ENCODE data around the gene LILRB2. TPM values are rescaled to one million over a fixed set of nuclear protein-coding genes. Genes with fewer than 3 reads are reported as not detected.

LILRB2 gene
- total and polyA plus RNA-seq, 2 donors (not counting 1 experiment from before 2014, with no cell fraction given) = 8.3 to 12.4 TPM

DNA sequence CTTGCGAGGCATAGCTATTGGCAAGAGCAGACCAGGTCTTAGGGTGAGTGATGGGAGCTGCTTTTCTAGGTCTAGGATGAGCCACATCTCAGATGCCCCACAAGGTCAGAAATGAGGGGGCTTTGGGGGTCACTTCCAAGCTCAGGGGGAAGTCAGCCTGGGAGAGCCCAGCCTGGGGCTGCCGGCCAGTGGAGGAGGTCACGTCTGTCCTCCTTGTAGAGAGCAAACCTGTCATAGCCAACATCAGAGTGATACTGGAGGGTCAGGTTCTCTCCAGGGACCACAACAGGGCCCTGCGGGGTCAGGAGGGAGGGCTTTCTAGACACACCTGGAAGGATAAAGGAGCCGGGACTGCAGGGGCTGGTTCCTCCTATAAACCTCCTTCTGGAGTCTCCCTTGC, 29.6 kb upstream of the LILRB2 start:
- ATAC-seq (ENCODE audit: low read depth) = no peak

DNA sequence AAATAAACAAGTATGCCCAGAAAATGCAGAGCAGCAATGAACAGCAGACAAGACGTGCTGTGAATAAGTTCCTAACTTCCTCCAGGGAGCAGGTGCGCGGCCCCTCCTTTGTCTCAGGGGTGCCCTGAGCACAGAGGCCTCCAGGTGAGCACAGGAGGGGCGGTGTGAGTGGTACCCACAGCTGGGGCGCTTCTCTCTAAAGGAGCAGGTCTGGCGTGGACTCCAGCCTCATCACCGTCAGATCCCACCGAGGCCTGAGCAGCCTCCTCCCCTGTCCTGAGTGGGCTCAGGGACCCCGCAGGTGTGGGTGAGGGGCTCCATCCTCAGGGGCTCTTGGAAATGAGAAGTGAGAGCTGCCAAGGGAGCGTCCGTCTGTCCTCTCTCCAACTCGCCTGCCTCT, 28.9 kb upstream of the LILRB2 start:
- Histone ChIP-seq H3K36me3 (replicated peaks in 1 of 2; ENCODE audit: control extremely low read depth in 1 of 2, control insufficient read depth in 1 of 2, extremely low read depth in 1 of 2, insufficient read depth in 2 of 2, low read length in 1 of 2) (no peaks in the 10 kb centered on the region), H3K9me3 (ENCODE audit: control extremely low read depth in 1 of 3, control insufficient read depth in 2 of 3, insufficient read depth in 1 of 3, low read length in 2 of 3) (no peaks in the 10 kb centered on the region), H3K4me1 (ENCODE audit: control insufficient read depth in 2 of 2, insufficient read depth in 2 of 2, low read length in 2 of 2) (peaks cover 11 to 13% of the 10 kb centered on the region in 2 donors), H3K27ac (ENCODE audit: low read length in 2 of 2) (no peak overlapping the region), H4K20me1 (ENCODE audit: control insufficient read depth, insufficient read depth, low read length, poor library complexity, severe bottlenecking) (no peaks in the 10 kb centered on the region), H3K27me3 (replicated peaks in 1 of 4; ENCODE audit: control extremely low read depth in 1 of 4, control insufficient read depth in 3 of 4, insufficient read depth in 4 of 4, low read length in 3 of 4) (peaks cover 0 to 57% (median 30%) of the 10 kb centered on the region in 4 experiments), H3K4me3 (ENCODE audit: control extremely low read depth in 1 of 5, extremely low read depth in 1 of 5, insufficient read depth in 1 of 5, low read depth in 2 of 5, low read length in 4 of 5) (no peak overlapping the region), H2AFZ (ENCODE audit: insufficient read depth, low read depth, low read length, poor library complexity, severe bottlenecking) (no peak overlapping the region), H3K79me2 (ENCODE audit: control insufficient read depth, insufficient read depth, low read length) (no peaks in the 10 kb centered on the region), H3K4me2 (replicated peaks; ENCODE audit: low read depth, low read length, poor library complexity, severe bottlenecking) (no peak overlapping the region), H3K9ac (ENCODE audit: low read length) (no peak overlapping the region)
- ChIA-PET CTCF (no interaction called here), POLR2A (no interaction called here)
- ATAC-seq (ENCODE audit: low read depth) (no peak), DNase-seq (no peak)
- Mint-ChIP-seq H3K4me1 (peaks cover 13% of the 10 kb centered on the region), H3K4me3 (no peak overlapping the region), H3K27me3 (peaks cover 48% of the 10 kb centered on the region), H3K9me3 (ENCODE audit: insufficient read depth) (no peaks in the 10 kb centered on the region), H3K27ac (no peak overlapping the region)
- intact Hi-C loops (cut with micrococcal nuclease) = no loop called here
- no peak for TF ChIP-seq EZH2 (IDR thresholded peaks at IDR 0.05; ENCODE audit: borderline replicate concordance, insufficient read depth, low read depth, low read length, poor library complexity, severe bottlenecking)
- TF ChIP-seq, protein P1, sequence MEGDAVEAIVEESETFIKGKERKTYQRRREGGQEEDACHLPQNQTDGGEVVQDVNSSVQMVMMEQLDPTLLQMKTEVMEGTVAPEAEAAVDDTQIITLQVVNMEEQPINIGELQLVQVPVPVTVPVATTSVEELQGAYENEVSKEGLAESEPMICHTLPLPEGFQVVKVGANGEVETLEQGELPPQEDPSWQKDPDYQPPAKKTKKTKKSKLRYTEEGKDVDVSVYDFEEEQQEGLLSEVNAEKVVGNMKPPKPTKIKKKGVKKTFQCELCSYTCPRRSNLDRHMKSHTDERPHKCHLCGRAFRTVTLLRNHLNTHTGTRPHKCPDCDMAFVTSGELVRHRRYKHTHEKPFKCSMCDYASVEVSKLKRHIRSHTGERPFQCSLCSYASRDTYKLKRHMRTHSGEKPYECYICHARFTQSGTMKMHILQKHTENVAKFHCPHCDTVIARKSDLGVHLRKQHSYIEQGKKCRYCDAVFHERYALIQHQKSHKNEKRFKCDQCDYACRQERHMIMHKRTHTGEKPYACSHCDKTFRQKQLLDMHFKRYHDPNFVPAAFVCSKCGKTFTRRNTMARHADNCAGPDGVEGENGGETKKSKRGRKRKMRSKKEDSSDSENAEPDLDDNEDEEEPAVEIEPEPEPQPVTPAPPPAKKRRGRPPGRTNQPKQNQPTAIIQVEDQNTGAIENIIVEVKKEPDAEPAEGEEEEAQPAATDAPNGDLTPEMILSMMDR (IDR thresholded peaks at IDR 0.05) = no peak
- WGBS (ENCODE audit: insufficient coverage) = 70% methylated on average over 4 of the region's 12 CpGs

More for the DNA sequence above, 29.6 kb upstream of the LILRB2 start:
- intact Hi-C loops (cut with micrococcal nuclease) = no loop called here
- Histone ChIP-seq H2AFZ (ENCODE audit: insufficient read depth, low read depth, low read length, poor library complexity, severe bottlenecking) (no peak overlapping the region), H3K9me3 (ENCODE audit: control extremely low read depth in 1 of 3, control insufficient read depth in 2 of 3, insufficient read depth in 1 of 3, low read length in 2 of 3) (no peaks in the 10 kb centered on the region), H3K4me1 (ENCODE audit: control insufficient read depth in 2 of 2, insufficient read depth in 2 of 2, low read length in 2 of 2) (peaks cover 11 to 13% of the 10 kb centered on the region in 2 donors), H3K27ac (ENCODE audit: low read length in 2 of 2) (no peak overlapping the region), H3K4me2 (replicated peaks; ENCODE audit: low read depth, low read length, poor library complexity, severe bottlenecking) (no peak overlapping the region), H3K9ac (ENCODE audit: low read length) (no peak overlapping the region), H3K27me3 (replicated peaks in 1 of 4; ENCODE audit: control extremely low read depth in 1 of 4, control insufficient read depth in 3 of 4, insufficient read depth in 4 of 4, low read length in 3 of 4) (peaks cover 0 to 50% (median 25%) of the 10 kb centered on the region in 4 experiments), H4K20me1 (ENCODE audit: control insufficient read depth, insufficient read depth, low read length, poor library complexity, severe bottlenecking) (no peaks in the 10 kb centered on the region), H3K79me2 (ENCODE audit: control insufficient read depth, insufficient read depth, low read length) (no peaks in the 10 kb centered on the region), H3K4me3 (ENCODE audit: control extremely low read depth in 1 of 5, extremely low read depth in 1 of 5, insufficient read depth in 1 of 5, low read depth in 2 of 5, low read length in 4 of 5) (no peak overlapping the region), H3K36me3 (replicated peaks in 1 of 2; ENCODE audit: control extremely low read depth in 1 of 2, control insufficient read depth in 1 of 2, extremely low read depth in 1 of 2, insufficient read depth in 2 of 2, low read length in 1 of 2) (no peaks in the 10 kb centered on the region)
- ChIA-PET POLR2A (no interaction called here), CTCF (interaction anchor here (0.8 kb wide), 1 partner anchor 15 kb away, joined by 3 read pairs; no protein-coding TSS in a partner anchor)
- H3K27ac Mint-ChIP-seq = no peak overlapping the region
- no peak overlapping the region for H3K4me3 Mint-ChIP-seq
- DNase-seq = no peak
- no peaks in the 10 kb centered on the region for H3K9me3 Mint-ChIP-seq (ENCODE audit: insufficient read depth)
- WGBS (ENCODE audit: insufficient coverage) = 93% methylated on average over 4 of the region's 5 CpGs
- peaks cover 12% of the 10 kb centered on the region for H3K4me1 Mint-ChIP-seq
- peaks cover 42% of the 10 kb centered on the region for H3K27me3 Mint-ChIP-seq
- TF ChIP-seq, protein P1 (IDR thresholded peaks at IDR 0.05) = no peak
- TF ChIP-seq EZH2 (IDR thresholded peaks at IDR 0.05; ENCODE audit: borderline replicate concordance, insufficient read depth, low read depth, low read length, poor library complexity, severe bottlenecking) = no peak
